Measurements from ENCODE around the gene CD3D.

CD3D gene

GRCh38 chr11:118342503-118343161, at the start of gene CD3D:
CD3D (minus strand) TSS chr11:118342705; CDS start chr11:118342607, 98 bp downstream.
- no peak for DNase-seq (ENCODE audit: low spot score in 2 of 2)
- no peak for ATAC-seq (ENCODE audit: low read depth)
- Mint-ChIP-seq H3K27me3 (peaks cover 7% of the 10 kb centered on the region), H3K9me3 (no peaks in the 10 kb centered on the region), H3K4me1 (peaks cover 10% of the 10 kb centered on the region), H3K36me3 (no peaks in the 10 kb centered on the region), H3K4me3 (no peak within 1 kb of the TSS), H3K27ac (no peak within 1 kb of the TSS)

- Mint-ChIP-seq H3K36me3 (peaks cover 43% of the 10 kb centered on the region), H3K27me3 (no peaks in the 10 kb centered on the region), H3K27ac (no peak overlapping the region), H3K4me3 (no peak overlapping the region), H3K9me3 (no peaks in the 10 kb centered on the region), H3K4me1 (no peaks in the 10 kb centered on the region)
- DNase-seq (ENCODE audit: low spot score in 2 of 2) (no peak), ATAC-seq (ENCODE audit: low read depth) (no peak)
Measured at GRCh38 chr11:118383657-118384056, 41.2 kb upstream of the CD3D start.

GRCh38 chr11:118382954-118383353, 40.4 kb upstream of the CD3D start:
- Mint-ChIP-seq H3K27me3 (no peaks in the 10 kb centered on the region), H3K9me3 (no peaks in the 10 kb centered on the region), H3K4me3 (no peak overlapping the region), H3K4me1 (no peaks in the 10 kb centered on the region), H3K36me3 (peaks cover 45% of the 10 kb centered on the region), H3K27ac (no peak overlapping the region)
- ATAC-seq (ENCODE audit: low read depth): no peak
- DNase-seq (ENCODE audit: low spot score in 2 of 2): no peak

GRCh38 chr11:118380571-118380970, 38.1 kb upstream of the CD3D start:
- DNase-seq (ENCODE audit: low spot score in 2 of 2) (no peak), ATAC-seq (ENCODE audit: low read depth) (no peak)
- Mint-ChIP-seq H3K27me3 (no peaks in the 10 kb centered on the region), H3K4me3 (no peak overlapping the region), H3K27ac (no peak overlapping the region), H3K9me3 (no peaks in the 10 kb centered on the region), H3K4me1 (no peaks in the 10 kb centered on the region), H3K36me3 (peaks cover 34% of the 10 kb centered on the region)

- H3K9me3 Mint-ChIP-seq: no peaks in the 10 kb centered on the region
- no peaks in the 10 kb centered on the region for H3K27me3 Mint-ChIP-seq
- no peak overlapping the region for H3K27ac Mint-ChIP-seq
- no peak for DNase-seq (ENCODE audit: low spot score in 2 of 2)
- no peaks in the 10 kb centered on the region for H3K4me1 Mint-ChIP-seq
- H3K4me3 Mint-ChIP-seq: no peak overlapping the region
- peaks cover 33% of the 10 kb centered on the region for H3K36me3 Mint-ChIP-seq
- ATAC-seq (ENCODE audit: low read depth): no peak
Measured at GRCh38 chr11:118379497-118379896, 37.0 kb upstream of the CD3D start.

- Mint-ChIP-seq H3K27ac (no peak overlapping the region), H3K9me3 (no peaks in the 10 kb centered on the region), H3K36me3 (peaks cover 40% of the 10 kb centered on the region), H3K27me3 (no peaks in the 10 kb centered on the region), H3K4me1 (no peaks in the 10 kb centered on the region), H3K4me3 (no peak overlapping the region)
- ATAC-seq (ENCODE audit: low read depth): no peak
- no peak for DNase-seq (ENCODE audit: low spot score in 2 of 2)
Measured at GRCh38 chr11:118375978-118376377, 33.5 kb upstream of the CD3D start.

- Mint-ChIP-seq H3K9me3 (no peaks in the 10 kb centered on the region), H3K27ac (peak overlapping the region; percentile 14), H3K4me3 (no peak overlapping the region), H3K27me3 (no peaks in the 10 kb centered on the region), H3K4me1 (no peaks in the 10 kb centered on the region), H3K36me3 (peaks cover 39% of the 10 kb centered on the region)
- ATAC-seq (ENCODE audit: low read depth) (no peak), DNase-seq (ENCODE audit: low spot score in 2 of 2) (no peak)
Measured at GRCh38 chr11:118374729-118375128, 32.2 kb upstream of the CD3D start.

- H3K36me3 Mint-ChIP-seq: peaks cover 41% of the 10 kb centered on the region
Measured at GRCh38 chr11:118373871-118374270, 31.4 kb upstream of the CD3D start.

GRCh38 chr11:118373263-118373662, 30.8 kb upstream of the CD3D start:
- no peak overlapping the region for H3K4me3 Mint-ChIP-seq
- ATAC-seq (ENCODE audit: low read depth): no peak
- H3K27ac Mint-ChIP-seq: no peak overlapping the region
- H3K4me1 Mint-ChIP-seq: no peaks in the 10 kb centered on the region
- no peak for DNase-seq (ENCODE audit: low spot score in 2 of 2)
- H3K36me3 Mint-ChIP-seq: peaks cover 44% of the 10 kb centered on the region
- no peaks in the 10 kb centered on the region for H3K9me3 Mint-ChIP-seq
- H3K27me3 Mint-ChIP-seq: no peaks in the 10 kb centered on the region

More at GRCh38 chr11:118373871-118374270, 31.4 kb upstream of the CD3D start:
- H3K4me1 Mint-ChIP-seq: no peaks in the 10 kb centered on the region
- no peak for ATAC-seq (ENCODE audit: low read depth)
- DNase-seq (ENCODE audit: low spot score in 2 of 2): no peak
- H3K27me3 Mint-ChIP-seq: no peaks in the 10 kb centered on the region
- no peak overlapping the region for H3K4me3 Mint-ChIP-seq
- no peaks in the 10 kb centered on the region for H3K9me3 Mint-ChIP-seq
- H3K27ac Mint-ChIP-seq: no peak overlapping the region

GRCh38 chr11:118370774-118371173, 28.3 kb upstream of the CD3D start:
- ATAC-seq (ENCODE audit: low read depth) (no peak), DNase-seq (ENCODE audit: low spot score in 2 of 2) (no peak)
- no peak overlapping the region for H3K4me3 Mint-ChIP-seq
- peaks cover 42% of the 10 kb centered on the region for H3K36me3 Mint-ChIP-seq
- H3K4me1 Mint-ChIP-seq: no peaks in the 10 kb centered on the region
- H3K27ac Mint-ChIP-seq: no peak overlapping the region
- H3K27me3 Mint-ChIP-seq: no peaks in the 10 kb centered on the region
- H3K9me3 Mint-ChIP-seq: no peaks in the 10 kb centered on the region

GRCh38 chr11:118366287-118366686, 23.8 kb upstream of the CD3D start:
- Mint-ChIP-seq H3K4me3 (no peak overlapping the region), H3K27ac (no peak overlapping the region), H3K36me3 (peaks cover 29% of the 10 kb centered on the region), H3K4me1 (peaks cover 11% of the 10 kb centered on the region), H3K9me3 (no peaks in the 10 kb centered on the region), H3K27me3 (no peaks in the 10 kb centered on the region)
- DNase-seq (ENCODE audit: low spot score in 2 of 2): no peak
- ATAC-seq (ENCODE audit: low read depth): no peak

- no peaks in the 10 kb centered on the region for H3K27me3 Mint-ChIP-seq
- DNase-seq (ENCODE audit: low spot score in 2 of 2): no peak
- no peak overlapping the region for H3K27ac Mint-ChIP-seq
- H3K36me3 Mint-ChIP-seq: peaks cover 26% of the 10 kb centered on the region
- no peaks in the 10 kb centered on the region for H3K9me3 Mint-ChIP-seq
- ATAC-seq (ENCODE audit: low read depth): no peak
- no peak overlapping the region for H3K4me3 Mint-ChIP-seq
- peaks cover 11% of the 10 kb centered on the region for H3K4me1 Mint-ChIP-seq
Measured at GRCh38 chr11:118364956-118365615, 22.6 kb upstream of the CD3D start.

GRCh38 chr11:118359295-118359958, 16.9 kb upstream of the CD3D start, which contains the start of gene UBE4A:
UBE4A (plus strand) TSS chr11:118359600; CDS start chr11:118365081, 5,481 bp downstream.
- Mint-ChIP-seq H3K36me3 (peaks cover 6% of the 10 kb centered on the region), H3K27me3 (no peaks in the 10 kb centered on the region), H3K4me1 (peaks cover 21% of the 10 kb centered on the region), H3K9me3 (no peaks in the 10 kb centered on the region), H3K4me3 (peak within 1 kb of the TSS; percentile 96), H3K27ac (peak within 1 kb of the TSS; percentile 98)
- DNase-seq (ENCODE audit: low spot score in 2 of 2): peak; percentile 95
- ATAC-seq (ENCODE audit: low read depth): peak; percentile 96

GRCh38 chr11:118358071-118358470, 15.6 kb upstream of the CD3D start:
- DNase-seq (ENCODE audit: low spot score in 2 of 2) (no peak), ATAC-seq (ENCODE audit: low read depth) (no peak)
- H3K27ac Mint-ChIP-seq: no peak overlapping the region
- H3K4me3 Mint-ChIP-seq: no peak overlapping the region
- peaks cover 18% of the 10 kb centered on the region for H3K4me1 Mint-ChIP-seq
- no peaks in the 10 kb centered on the region for H3K27me3 Mint-ChIP-seq
- peaks cover 3% of the 10 kb centered on the region for H3K36me3 Mint-ChIP-seq
- no peaks in the 10 kb centered on the region for H3K9me3 Mint-ChIP-seq
